ENCODE measurements around the gene TMEM141.

Gene TMEM141

DNA sequence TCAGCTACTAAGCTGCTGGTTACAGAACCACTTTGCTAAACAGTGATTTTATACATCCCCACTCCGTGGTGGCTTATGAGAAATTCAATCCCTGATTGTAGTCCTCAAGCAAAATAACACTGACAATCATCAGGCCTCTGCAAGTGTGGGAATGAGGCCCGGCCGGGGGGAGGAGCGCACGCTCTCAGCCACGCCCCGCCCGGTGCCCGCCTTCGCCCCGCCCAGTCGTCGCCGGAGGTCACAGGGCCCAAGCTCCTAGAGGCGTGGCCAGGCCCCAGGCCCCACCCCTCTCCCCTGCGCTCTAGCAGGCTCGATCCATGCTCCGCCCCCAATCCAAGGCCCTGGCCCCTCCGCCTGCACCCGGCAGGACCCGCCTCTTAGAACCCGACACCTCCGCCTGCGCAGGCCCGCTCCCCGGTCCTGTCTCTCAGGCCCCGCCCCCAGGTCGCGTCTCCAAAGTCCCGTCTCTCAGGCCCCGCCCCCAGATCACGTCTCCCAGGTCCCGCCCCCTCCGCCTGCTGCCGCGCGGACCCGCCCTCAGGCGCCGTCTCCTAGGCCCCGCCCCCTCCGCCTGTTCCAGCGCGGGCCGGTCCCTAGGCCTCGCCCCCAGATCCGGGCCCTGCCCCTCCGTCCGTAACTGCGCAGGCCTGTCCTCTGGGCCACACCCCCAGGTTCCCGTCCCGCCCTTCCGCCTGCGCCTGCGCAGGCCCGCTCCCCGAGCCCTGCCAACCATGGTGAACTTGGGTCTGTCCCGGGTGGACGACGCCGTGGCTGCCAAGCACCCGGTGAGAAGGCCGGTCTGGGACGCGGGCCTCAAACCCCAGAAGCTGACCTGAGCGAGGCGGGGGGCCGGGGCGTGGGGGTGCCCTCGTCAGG, at the start of gene TMEM141:
TMEM141 (plus strand) TSS at position 705 of the 876 bp plus-strand sequence; CDS start at position 732, 27 bp downstream.
- DNase-seq (ENCODE audit: low read depth in 2 of 2), result peak; percentile 100

DNA sequence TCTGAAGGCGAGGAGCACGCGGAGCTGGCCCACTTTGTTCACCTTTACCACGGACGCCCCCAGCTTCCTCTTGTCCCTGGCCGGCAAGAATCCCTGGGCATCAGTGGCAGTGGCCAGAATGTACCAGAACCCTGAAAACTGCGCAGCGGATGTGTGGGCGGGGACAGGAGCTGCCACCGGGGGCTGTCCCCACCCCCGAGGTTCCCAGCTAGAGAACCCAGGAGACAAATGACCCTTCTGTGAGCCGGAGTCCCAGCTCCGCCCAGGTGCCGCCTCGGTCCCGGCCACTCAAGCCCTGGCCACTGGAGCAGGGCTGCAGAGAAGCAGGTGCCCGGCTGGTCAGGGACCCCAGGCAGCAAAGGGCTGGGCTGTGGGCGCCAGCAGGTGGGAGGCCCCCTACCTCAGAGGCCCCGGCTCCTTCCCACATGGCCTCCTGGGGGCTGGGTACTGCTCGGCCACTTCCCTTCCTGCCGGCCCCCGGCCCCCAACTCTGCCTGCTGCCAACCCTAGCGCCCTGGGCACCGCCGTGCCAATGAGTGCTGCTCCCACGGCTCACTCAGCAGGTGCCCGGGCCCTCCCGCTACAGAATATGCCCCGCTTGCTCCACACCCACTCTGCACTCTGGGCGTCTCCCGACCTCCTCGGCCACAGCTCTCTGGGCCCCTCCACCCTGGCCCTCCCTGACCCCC, 49.1 kb upstream of the TMEM141 start:
- peak in 1 of 2 donors; percentile 47 for DNase-seq (ENCODE audit: low read depth in 2 of 2)

DNA sequence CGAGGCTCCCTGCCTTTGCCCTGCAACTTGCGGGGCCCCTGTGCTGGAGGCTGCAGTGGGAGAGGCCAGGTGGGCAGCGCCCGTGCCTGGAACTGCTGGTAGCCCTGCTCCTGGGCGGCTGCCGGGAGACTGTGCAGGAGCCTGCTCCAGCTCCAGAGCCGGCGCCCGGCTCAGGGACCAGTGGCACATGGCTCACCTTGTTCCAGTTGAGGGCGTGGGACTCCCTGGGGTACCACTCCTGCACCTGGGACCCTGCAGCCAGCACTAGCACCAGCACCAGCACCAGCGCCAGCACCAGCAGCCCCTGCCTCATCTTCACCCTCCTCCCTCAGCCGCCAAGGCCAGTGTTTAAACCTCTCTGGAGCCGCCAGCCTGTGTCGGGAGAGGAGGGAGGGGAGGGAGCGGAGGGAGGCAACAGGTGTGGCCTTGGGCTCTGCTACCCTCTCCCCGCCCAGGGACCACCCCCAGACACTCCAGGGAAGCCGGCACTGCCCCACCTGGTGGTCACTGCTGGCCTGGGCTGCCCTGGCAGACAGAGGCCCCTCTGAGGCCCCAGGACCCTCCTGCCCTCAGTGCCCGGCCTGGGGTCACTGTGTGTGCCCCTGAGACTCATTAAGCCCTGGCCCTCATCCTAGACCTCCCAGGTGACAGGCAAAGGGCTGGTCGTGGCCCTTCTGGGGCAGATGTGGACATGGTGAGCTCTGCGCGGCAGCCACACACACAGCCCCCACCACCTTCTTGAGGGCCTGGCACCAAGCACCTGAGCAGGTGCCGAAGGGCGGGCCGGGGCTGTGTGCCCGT, 48.4 kb upstream of the TMEM141 start, which contains the start of gene LCN10:
LCN10 (minus strand) TSS at position 350 of the 801 bp plus-strand sequence; CDS start at position 313, 37 bp downstream.
- no peak for DNase-seq (ENCODE audit: low read depth in 2 of 2)

DNA sequence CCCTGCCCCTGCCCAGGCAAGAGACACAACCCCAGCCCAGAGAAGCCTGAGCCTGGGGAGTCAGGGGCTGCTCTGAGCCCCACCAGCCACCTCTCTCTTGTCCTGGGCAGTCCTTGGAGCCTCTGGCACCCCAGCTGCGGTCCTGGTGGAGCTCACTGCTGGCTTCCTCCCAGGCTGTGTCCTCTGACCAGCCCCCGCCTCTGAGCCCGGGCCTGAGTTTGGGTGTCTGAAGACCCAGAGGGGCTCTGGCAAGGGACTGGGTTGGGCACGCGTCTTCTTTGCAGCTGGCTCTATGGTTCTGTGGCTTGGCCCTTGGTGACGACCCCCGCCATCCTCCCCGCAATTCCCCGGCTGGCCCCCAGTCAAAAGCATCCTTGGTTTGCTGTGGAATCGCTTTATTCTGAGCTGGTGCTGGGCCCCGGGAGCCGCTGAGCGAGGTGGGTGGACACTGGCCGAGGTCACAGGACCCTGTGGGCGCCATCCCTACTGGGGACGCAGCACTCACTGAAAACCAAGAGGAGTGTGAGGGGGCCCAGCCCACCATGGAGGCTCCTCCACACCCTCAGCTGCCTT, 47.4 kb upstream of the TMEM141 start:
- no peak for DNase-seq (ENCODE audit: low read depth in 2 of 2)

DNA sequence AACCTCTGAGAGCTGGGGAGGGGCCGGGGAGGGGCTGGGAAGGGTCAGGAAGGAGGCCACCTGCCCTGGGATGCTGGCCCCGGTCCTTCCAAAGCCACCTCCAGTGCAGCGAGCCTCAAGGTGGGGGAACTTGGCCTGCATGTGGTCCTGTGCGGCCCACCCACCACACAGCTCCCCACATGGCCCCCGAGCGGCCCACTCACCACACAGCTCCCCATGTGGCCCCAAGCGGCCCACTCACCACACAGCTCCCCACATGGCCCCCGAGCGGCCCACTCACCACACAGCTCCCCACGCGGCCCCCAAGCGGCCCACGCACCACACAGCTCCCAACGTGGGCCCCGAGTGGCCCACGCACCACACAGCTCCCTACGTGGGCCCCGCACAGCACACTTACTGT, 46.4 kb upstream of the TMEM141 start:
- no peak for DNase-seq (ENCODE audit: low read depth in 2 of 2)

DNA sequence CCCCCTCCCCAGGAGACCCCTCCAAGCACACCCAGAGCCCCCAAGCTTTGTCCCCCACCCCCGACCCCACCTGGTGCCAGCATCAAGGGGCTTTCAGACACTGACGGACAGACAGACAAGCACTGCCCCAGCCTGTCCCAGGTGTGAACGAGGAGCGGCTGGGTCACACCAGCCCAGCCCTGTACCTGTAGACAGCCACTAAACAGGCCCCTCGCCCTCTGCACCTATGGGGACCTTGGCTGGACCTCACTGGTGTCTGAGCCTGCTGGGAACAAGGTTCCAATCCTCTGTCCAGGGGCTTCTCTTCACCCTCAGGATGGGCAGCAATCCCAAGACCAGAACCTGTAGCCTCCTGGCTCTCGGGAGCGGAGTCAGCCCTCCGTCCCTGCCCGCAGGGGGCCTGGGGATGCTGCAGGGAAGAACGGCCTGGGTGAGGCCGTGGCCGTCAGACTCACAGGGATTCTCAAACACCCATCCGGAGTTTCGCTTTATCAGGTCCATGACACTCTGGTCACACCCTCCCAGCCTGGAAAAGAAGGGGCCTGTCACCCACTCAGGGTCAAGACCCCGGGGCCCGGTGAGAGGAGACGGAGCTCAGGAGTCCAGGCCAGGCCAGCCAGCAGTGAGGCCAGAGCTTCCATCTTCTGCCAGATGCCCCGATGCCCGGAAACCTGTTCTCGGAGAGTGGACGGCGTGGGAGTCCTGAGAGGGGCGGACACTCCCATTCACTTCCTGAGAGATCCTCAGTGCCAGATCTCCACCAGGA, 45.6 kb upstream of the TMEM141 start:
- no peak for DNase-seq (ENCODE audit: low read depth in 2 of 2)

DNA sequence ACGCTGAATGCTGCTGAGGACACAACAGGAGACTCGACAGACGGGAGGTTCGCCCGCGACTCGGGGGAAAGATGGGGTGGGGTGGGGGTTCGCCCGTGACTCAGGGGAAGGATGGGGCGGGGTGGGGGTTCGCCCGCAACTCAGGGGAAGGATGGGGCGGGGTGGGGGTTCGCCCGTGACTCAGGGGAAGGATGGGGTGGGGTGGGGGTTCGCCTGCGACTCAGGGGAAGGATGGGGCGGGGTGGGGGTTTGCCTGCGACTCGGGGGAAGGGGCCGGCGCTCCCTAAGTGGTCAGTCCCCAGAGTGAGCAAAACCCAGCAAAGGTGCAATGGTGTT, 45.0 kb upstream of the TMEM141 start:
- DNase-seq (ENCODE audit: low read depth in 2 of 2), result no peak

DNA sequence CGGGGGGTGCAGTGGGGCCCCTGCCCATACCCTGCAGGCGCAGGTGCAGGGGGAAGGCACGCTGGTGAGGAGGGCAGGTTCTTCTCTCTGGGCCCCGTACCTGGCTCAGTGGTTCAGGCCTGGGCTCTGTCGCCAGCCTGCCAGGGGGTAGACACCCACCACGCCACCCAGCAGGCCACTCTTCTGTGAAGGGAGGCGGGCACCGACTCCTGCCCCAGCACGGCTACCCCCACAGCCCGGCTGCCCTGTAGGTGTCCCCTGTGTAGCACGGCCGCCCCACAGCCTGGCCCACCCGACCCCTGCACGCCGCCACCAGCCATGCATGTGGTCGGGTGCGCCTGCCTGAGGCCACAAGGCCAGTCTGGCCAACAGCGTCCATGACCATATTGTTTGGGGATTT, 44.5 kb upstream of the TMEM141 start:
- DNase-seq (ENCODE audit: low read depth in 2 of 2), result no peak

DNA sequence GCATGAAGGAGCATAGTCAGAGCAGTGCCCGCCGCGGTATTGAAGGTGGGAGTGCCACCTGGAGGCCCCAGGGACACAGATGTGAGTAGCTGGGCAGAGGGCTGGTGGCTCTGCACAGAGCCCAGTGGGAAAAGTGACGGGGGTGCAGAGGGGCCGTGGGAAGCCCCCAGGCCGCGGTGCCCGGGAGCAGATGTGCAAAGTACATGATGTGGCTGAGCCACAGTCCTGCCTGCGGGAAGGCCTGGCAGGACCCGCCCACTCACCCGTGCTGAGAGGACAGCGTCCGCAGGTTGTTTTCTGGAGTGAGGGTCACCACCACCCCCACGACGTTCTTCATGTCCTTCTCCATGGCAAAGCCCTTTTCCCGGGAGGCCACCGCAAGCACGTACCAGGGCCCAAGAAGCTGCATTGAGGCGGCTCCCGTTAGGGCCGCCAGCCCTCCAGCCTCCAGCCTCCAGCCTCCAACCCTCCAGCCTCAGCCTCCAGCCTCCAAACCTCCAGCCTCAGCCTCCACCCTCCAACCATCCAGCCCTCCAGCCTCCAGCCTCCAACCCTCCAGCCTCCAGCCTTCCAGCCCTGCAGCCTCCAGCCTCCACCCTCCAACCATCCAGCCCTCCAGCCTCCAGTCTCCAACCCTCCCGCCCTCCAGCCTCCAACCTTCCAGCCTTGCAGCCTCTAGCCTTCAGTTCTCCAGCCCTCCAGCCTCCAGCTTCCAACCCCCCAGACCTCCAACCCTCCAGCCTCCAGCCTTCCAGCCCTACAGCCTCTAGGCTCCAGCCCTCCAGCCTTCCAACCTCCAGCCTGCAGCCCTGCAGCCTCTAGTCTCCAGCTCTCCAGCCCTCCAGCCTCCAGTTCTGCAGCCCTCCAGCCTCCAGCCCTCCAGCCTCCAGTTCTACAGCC, 43.7 kb upstream of the TMEM141 start:
- no peak for DNase-seq (ENCODE audit: low read depth in 2 of 2)

DNA sequence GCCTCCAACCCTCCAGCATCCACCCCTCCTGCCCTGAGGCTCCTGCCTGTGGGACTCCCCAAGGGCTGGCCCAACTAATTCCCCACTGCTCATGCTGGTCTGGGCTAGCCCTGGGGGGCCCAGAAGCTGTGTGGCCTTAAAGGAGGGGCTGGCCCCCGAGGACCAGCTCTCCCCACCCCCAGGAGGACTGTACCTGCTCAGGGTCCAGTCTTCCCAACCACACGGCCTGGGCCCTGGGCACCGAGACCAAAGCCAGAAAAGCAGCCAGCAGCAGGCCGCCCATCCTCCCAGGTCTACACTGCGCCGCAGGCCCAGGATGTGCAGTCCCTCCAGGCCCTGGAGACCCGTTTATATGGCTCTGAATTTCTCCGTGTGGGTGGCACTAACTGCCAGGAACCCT, 42.9 kb upstream of the TMEM141 start, which contains the start of gene LCN6:
LCN6 (minus strand) TSS at position 325 of the 400 bp plus-strand sequence; CDS start at position 283, 42 bp downstream.
- DNase-seq (ENCODE audit: low read depth in 2 of 2), result no peak

DNA sequence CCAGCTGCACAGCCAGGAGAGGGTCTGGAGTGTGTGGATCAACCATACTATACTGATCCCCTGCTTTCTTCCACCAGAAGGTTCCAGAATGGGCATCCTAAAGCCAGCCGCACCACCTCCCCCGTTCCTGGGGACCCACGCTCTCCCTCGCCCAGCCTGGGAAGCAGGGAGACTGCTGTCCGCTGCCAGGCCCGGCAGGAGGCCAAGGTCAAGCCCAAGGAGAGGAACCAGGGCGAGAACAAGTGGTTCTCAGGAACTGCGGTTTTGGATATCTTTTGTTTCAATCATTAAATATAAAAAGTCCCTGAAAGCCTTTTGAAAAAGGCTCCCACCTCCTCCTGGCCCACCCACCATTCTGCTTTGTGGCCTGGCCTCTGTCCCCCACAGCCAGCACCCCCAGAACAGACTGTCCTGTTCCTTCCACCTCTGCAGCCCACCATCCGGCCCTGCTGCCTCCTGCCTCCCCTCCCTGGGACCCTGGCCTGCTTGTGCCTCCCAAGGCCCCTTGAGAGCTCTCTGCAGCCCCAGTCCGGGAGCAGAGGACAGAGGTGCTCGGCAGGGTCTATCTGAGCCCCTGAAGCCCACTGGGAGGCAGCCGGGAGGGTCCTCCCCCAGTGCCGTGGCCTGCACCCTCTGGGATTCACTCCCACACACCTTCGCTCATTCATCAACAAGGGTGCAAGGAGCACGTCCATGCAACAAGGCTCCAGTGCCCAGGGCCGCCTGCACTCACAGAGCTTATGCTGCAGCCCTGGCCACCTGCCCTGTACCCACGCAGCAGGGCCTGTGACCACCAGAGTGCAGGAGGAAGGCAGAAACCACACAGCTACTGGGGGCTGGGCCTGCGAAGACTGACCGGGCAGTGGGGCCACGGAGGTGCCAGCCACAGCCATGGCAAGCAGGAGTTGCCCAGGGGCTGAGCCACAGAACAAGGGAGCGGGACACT, 42.2 kb upstream of the TMEM141 start:
- DNase-seq (ENCODE audit: low read depth in 2 of 2), result no peak

DNA sequence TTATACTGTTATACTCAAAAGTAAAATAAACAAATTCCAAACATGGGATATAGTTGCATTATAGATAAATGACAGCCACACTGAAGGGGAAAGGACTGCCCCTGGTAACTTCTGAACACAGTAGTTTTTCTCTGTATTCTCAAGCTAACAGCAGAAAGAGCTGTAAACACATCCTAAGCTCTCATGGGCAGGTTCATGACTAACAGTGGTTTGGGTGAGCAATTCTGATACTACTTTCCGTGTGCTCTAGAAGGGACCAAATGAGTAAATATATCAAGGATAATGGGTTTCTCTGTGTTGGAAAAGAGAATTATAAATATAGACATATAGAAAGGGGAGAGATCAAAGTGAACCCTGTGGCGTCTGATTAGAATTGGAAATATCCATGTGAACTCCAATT, 40.6 kb upstream of the TMEM141 start:
- DNase-seq (ENCODE audit: low read depth in 2 of 2), result no peak

DNA sequence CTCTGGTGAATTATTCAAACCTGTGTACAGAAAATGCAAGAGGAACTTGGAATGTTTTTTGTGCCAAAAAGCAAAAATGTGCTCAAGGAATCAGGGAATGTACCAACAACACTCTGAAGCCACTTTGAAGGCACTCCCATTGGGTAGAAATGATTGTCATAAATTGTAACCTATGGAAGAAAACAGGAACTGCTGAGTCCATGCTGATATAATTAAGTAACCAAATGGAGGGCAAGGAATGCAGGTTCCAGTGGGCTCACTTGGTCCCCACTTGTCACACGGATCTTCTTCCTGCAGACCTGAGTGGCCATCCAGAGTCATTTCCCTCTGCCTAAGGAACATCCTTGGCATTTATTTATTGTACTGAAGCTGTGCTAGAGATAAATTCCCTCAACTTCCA, 39.9 kb upstream of the TMEM141 start:
- DNase-seq (ENCODE audit: low read depth in 2 of 2), result no peak

DNA sequence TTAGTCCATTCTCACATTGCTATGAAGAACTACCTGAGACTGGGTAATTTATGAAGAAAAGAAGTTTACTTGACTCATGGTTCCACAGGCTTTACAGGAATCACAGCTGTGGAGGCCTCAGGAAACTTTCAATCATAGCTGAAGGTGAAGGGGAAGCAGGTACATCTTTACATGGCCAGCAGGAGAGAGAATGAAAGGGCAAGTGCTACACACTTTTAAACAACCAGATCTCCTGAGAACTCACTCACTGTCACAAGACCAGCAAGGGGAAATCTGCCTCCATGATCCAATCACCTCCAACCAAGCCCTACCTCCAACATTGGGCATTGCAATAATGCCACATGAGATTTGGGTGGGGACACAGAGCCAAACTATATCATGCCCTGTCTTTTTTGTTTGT, 39.3 kb upstream of the TMEM141 start:
- DNase-seq (ENCODE audit: low read depth in 2 of 2), result no peak

DNA sequence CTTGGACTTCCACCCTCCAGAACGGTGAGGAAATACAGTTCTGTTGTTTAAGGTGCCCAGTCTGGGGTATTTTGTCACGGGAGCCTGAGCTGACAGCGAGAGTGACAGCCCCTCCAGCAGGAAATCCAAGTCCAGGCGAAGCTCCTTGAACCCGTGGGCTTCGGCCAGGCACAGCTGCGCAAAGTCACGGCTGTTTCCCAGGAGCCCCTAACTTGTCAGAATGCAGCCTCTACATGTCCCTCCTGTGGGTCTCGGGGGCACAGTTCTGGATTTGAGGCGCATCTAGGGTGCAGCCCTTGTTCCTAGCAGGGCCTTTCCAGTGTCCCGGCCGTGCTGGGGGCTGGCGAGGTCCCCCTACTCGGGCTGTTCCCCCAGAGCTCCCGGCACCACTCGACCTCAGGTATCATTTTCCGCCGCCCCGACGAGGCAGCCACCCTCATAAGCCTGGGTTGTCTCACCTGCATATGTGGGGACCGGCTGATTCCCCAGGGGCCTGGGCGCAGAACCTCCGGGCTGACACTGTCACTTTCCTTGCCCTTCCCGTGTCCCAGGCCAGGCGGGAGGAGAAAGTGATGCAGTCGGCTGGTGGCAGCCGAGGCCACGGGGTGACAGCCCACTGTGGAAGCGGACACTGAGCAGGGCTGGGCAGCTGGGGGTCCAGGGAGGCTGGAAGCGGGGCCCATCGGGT, 37.6 kb upstream of the TMEM141 start:
- DNase-seq (ENCODE audit: low read depth in 2 of 2), result no peak

DNA sequence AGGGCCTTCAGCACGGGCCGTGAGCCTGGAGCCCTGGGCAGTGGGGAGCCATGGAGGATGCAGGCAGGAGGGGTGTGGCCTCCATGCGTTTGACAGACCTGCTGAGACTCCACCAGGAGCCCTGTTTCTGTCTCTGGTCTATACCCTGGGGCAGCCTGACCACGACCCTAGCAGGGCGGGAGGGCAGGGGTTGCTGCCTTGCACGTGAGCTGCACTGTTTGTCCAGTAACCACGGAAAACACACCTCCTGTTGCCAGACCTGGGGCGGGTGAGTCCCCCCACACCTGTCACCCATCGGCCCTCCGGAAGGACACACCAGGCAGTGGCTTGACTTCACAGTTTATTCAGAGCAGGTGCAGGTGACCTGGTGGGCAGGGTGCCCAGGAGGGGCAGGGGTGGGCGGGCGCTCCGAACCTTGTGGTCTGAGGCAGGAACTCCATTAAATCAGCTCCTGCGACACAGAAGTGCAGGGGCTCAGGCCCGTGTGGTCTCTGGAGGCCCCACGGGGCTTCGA, 37.0 kb upstream of the TMEM141 start:
- DNase-seq (ENCODE audit: low read depth in 2 of 2), result no peak

DNA sequence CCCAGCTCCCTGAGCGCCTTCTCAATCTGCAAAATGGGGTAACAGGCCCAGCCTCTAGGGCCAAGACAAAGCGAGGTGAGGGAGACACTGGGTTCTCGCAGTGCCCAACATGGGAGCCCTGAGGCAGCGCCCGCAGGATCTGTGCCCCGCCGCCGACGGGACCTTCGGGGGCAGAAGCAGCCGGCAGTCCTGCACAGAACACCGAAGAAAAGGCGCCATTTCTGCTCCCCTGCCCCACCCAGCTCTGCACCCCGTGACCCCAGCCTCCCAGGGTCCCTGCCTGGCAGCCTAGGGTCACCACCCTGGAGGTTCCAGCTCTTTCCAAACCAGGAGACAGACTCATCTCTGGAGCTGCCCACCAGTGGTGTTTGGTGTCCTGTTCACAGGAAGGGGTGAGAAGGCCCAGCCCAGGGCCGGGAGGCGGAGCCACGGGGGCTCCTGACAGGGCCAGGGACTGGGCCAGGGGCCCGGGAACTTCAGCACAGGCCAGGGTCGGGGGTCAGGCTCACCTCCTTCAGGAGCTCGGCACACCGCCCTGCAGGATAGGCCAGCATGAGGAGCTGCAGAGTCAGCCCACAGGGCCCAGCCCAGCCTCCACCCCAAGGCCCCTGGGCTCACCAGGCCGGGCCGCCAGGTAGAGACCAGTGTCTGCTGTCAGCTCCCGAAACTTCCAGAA, 36.4 kb upstream of the TMEM141 start:
- no peak for DNase-seq (ENCODE audit: low read depth in 2 of 2)
